HG03432 (cell line): ENCODE measurements around the gene FSTL4.

Experiments
- ATAC-seq: cut with Tn5 transposase; IDR thresholded peaks from one replicate; pipeline ENCODE4 v1.9.1; 2021; ENCODE audit warnings: mild to moderate bottlenecking, moderate library complexity; ENCODE audit not compliant: unreplicated experiment

FSTL4 gene

DNA sequence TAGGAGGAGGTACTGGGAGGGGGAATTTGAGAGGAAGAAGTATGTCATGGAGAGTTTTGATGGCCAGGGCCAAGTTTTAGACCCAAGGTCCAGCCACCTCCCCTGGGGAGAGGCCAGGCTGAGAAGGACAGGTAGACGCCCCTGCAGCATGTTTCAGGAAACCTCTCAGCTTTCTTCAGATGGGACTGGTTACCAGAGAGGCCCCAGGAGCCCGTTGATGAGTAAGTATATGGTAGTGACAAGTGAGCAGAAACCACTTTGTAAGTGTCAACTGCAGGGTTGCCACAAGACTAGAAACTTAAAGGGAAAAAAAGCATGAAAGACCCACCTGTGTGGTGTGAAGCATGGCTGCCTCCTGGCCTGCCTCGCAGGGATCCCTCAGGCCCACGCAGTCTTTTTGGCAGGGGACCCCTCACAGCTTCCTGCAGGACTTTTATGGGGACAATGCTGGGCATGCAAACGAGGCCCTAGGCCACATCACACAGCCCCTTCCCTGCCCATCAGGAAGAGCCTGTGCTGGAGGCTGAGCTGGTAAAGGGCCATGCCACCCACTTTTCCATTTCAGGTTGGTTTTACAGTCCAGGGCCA is 255.9 kb downstream of the FSTL4 start:
- no peak for ATAC-seq

DNA sequence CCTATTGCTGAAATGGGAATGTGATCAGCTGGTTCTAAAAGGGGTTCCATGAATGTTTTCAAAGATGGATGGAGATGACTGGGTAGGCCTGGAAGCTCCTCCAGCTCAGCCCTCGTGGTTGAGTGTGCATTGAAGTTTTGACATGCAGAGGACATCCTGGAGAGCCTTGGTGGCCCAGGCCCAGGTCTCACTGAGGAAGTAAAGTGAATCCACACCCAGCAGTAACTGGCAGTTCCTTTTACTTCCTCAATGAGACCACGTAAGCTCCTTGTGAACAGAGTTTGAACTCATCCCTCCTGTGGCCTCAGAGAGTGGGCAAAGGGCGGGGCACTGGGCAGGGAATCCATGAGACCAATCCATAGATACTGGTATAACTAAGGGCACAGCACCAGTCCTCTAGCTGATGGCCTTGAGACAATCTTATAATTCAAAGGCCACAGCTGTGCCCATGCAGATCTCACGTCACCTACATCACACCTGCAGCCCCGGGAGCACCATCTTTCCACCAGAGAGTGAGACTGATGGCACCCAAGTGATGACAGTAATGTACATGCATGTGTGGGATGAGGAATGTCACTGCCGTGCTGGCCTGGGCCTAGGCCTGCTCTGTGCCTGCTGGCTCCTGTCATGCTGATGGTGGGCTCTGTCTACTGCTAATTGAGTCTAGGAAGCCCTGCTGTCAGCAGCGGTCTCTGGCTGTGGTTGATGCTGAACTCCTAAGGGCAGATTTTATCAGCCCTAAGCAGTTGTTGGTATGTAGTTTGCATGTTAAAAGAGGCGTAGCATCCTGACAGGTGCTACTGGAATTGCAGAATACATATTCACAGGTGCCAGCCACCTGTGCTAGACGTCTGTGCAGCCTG is 257.8 kb downstream of the FSTL4 start:
- no peak for ATAC-seq

DNA sequence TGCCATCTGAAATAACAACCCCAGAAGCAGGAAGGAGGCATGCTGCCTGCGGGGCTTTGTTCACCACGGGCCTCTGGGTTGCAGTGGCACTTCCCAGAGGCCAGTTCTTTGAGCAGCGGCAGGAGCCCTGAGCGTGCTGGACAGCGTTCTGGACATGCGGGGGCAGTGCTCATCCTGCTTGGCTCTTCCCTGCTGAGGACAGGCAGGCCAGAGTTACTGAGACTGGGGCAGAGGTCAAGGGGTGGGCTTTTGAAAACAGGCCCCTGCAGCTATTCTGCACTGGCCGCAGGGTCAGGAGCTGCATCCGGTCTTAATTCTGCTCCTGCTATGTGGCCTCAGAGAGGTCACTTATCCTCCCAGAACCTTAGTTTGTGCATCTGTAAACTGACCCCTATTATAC is 258.6 kb downstream of the FSTL4 start:
- ATAC-seq: no peak

DNA sequence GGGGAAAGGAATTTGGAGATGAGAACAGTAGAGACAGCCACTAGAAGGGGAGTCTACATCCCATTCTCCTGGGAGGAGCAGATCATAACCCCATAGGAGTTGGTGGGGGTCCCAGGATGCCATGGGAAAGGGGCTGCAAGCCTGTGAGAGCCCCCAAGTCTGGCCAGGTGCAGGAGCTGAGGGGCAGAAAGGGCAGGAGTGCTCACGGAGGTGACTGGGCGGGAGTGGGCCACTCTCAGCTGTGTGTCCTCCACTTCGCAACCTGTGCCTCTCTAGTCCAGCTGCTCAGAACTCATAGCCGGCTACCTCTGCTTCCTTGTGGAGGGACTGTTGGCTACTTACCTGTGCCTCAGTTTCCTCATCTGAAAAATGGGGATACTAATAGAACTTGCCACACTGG is 263.9 kb downstream of the FSTL4 start:
- ATAC-seq: no peak

DNA sequence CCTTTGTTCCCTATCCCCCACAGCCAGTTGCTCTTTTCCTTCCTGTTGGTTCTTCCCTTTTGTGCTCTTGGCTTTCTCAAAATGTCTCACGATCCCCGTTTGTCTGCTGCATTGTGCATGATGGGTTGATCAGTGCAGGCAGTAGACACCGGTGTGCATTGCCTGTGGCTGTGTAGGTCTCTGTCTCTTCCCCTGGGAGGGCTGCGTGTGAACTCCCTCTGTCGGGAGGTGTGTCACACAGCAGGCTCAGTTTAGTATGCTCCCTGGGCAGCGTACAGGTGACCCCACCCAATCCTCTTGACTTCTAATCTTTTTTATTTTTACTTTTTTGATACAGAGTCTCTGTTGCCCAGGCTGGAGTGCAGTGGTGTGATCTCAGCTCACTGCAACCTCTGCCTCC is 265.3 kb downstream of the FSTL4 start:
- no peak for ATAC-seq

DNA sequence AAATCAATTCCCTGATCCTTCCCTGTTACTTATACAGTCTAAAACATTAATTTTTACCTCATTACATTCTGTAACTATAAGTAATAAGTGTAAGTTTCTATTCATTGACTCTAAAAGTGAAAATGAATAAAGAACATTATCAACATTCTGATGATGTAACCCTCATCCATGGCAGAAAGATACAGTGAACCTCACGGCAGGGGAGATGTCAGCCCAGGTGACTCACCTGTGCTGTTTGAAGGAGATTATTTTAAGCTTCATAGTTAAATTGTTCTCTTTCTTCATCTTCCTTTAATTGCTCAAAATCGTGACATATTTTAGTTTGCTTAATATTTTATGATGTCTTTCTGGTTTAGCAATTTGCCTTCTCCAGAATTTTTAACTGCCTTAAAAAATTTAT is 268.1 kb downstream of the FSTL4 start:
- ATAC-seq: no peak

DNA sequence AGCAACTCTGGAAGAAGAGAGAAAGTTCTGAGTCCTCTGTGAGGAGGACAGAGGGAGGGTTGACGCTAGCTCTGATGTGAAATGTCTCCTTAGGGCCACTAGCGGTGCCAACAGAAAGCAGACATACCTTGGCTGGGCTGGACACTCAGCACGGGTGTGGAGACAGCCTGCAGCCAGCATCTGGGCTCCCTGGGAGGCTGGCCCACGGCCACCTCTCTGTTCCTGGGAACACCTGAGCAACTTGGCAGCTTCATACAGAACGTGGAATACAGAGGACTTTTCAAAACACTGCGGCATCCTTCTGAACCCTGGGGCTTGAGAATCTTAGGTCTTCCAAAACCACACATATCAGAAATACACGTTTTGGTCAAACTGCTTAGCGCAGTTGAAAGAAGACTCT is 269.1 kb downstream of the FSTL4 start:
- no peak for ATAC-seq

DNA sequence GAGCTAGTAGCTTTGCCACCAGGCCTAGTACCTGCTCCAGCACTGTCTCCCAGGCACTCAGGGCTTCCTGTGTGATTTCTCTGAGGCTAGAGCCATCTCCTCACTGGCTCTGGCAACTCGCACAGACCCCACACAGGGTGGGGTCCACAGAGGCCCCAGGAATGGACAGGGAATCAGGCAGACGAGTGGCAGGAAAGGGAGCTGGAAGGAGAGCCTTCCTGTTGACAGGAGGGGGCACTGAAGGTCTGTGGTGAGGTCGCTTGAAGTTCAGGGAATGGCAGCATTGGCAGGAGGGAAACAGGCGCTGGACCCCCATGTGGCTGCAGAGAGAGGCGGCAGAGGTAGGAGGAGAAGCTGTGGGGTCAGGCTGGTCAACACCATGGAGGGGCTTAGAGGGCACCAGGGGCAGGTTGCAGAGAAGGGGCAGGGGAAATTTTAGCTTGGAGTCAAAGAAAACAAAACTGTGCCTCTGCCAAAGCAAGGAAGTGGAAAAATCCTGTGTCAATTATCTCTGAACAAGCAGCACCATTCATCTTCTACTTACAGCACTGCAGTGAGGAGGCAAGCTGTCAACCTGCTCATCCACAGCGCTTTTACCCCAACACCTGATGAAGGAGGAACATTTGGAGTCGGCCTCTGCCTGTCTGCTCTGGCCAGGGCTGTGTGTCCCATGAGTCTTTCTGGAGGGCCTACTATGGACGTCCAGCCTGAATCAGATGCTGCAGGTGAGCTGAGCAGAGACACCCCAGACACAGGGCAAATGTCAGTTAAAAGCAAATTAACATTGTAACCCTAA is 270.2 kb downstream of the FSTL4 start:
- ATAC-seq: no peak

DNA sequence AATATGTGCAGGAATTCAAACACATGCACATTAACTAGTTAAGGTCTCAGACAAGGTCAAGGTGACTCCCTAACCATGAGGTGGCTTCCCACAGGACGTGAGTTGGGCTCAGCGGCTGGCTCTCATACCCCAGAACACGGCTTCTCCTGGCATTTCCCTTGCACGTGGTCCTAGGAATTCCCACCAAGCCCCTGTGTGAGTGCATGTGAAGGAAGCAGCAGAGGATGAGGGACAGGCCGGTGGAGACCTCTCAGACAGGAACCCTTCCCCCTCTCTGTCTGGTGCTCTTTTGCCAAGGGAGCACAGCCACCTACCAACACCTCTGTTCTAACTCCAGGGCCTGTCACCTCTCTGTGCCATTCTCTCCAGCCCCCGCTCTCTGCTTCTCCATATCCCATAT is 271.0 kb downstream of the FSTL4 start:
- ATAC-seq: no peak

DNA sequence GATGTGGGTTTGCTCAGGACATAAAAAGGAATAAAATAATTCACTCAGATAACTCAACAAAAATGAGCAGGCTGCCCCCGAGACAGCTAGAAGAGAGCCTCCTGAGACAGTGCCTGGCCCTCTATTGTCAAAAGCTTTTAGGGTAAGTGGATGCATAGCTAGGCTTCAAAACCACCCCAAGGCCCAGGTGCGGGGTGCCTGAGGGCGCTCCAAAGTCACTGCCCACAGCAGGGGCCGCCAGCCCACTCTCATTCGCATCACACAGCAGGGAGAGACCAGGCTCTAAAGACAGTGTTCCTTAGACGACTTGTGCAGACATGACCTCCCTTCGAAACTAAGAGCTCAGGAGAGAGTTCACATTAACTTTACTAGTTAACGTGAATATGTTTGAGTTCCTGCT is 271.5 kb downstream of the FSTL4 start:
- ATAC-seq: no peak

DNA sequence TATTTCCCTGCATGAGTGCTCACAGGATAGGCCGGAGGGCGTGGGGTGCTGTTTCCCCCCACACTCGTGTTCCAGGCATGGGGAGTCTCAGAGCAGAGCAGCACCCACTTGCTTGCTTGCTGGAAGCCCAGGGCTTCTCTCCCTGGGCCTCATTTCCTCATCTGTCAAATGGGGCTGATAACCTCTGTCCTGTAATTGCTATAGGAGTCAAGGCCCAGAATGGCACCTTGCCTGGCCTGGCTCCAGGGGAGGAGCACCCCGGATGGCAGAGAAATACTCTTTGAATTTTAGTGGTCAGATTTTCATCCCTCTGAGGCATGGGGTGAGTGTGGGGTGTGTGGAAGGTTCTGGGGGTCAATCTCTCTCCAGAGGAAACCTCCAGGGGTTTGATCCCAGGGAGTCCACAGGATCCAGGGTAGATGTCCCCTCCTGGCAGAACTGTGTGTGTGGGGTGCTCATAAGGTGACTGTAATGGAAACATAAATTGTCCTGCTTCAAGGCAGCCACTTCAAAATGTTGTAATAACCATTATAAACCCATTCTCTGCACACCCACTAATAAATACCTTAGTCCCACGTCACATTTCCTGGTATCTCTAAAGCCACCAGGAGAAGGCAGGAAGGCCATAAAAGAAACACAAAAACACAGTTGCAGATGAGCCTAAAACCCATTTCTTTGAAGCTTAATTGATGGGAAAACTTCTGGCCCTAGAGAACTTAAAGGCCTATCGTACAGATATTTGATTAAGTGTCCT is 272.2 kb downstream of the FSTL4 start:
- ATAC-seq: no peak

DNA sequence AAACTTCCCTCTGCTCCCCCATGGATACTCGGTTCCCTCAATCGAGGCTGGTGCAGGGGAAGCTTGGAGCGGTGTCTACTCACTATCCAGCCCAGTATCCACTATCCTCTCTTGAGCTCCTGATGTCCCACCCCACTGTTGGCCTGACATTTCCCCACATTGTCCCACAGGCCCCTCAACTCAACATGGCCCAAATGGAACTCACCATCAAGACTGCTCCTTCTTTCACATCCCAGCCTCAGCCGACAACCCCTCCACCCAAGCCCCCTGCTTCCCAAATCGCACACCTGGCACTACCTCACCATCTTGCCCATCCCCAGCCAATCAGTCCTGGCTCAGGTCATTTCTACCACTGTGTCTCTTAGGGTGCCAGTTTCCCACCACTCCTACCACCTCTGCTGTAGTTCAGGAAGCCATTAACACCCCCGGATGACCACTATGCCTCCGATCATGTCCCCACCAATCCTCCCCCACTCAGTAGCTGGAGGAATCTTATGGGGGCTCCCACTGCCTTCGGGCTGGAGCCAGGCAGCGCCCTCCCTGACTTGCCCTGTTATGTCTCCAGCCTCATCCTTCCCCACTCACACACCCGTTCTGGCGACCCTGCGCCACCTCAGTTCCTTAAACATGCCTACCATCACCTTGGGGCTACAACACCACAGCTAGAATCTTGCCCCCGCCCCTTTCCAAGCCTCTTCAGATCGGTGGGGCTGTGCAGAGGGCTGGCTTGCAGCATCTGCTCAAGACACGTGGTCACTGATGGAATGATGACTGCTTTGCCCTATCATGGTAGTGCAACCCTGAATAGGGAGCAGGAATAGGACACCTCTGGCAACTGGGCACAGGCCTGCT is 273.6 kb downstream of the FSTL4 start:
- no peak for ATAC-seq

DNA sequence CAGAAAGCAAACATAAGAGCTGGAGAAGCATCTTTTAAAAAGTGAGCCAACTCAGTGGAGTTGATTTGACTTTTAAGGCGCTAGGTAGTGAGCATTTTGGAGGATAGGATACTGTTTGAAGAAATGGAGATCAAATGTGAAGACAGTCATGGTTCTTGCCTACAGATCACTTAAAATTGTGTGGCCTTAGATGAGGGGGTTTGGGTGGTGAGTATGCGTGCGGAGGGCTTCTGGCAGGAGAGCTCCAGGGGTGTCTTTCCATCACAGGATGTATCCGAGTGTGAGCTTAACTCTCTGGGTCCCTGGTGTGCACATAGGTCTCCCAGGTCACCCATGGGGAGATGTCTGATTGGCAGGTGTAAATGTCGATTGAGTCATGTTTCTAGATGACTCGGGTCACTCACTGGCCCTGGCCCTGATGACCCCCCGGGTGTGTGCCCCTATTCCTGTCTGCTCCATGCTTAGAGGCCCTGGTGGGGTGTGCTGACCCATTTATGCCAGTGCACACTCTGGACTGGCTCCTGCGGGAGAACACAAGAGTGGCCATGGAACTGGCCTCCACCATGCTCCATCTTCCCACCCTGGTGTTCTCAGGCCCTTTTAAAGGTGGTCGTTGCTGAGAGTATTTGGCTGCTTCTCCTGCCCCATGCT is 274.4 kb downstream of the FSTL4 start:
- no peak for ATAC-seq

DNA sequence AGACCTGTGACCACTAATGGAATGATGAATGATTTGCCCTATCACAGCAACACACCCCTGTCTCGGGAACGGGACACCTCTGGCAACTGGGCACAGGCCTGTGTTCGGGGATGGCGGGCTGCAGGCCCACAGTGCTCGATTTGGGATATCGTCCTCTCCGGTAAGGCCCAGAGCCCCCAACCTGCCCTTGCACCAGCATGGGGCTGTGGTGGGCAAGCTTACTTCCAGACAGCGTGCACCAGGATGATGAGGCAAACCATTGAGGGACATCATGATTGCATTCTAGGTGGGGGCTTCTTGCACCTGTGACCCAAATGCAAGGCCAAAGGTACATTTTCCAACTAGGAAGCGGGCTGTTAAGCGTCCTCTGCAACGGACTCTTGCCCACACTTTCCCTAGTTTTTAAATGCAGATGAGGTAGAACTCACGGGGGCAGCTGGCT is 275.4 kb downstream of the FSTL4 start:
- no peak for ATAC-seq

DNA sequence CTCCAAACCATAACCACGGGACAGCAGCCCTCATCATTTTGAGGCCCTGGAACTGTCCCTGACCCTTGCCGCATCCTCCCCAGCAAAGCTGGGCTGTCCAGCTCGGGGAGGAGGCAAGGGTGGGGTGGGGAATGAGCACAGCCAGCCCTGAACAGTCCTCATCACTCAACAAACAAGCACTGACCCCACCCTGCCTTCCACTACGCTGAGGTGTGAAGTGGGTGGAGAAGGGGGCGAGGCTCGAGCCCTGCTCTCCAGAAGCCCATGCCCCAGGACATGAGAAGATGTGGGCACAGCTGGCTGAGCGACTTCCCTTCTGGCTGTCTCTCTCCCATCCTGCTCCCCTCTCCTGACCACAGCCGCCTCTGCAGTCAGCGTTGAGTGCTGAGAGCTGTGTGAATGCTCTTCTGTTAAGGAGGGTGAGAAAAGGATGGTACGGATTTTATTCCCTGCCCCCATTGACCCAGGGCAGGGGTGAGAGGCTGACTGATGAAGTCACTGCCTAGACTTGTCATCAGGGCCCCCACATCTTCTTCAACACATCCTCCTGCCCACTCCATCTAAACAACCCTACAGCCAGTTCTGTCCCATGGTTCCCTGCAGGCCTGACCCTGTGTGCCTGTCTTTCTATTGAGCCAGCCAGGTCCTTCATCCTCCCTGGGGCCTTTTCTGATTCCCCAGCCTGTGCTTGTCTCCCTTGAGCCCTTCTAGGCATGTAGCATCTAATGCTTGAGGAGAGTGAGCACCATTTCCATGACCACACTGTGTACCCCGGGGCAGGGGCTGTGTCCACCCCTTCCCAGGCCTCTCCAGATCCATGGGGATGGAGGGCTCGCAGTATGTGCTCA is 276.0 kb downstream of the FSTL4 start:
- no peak for ATAC-seq

DNA sequence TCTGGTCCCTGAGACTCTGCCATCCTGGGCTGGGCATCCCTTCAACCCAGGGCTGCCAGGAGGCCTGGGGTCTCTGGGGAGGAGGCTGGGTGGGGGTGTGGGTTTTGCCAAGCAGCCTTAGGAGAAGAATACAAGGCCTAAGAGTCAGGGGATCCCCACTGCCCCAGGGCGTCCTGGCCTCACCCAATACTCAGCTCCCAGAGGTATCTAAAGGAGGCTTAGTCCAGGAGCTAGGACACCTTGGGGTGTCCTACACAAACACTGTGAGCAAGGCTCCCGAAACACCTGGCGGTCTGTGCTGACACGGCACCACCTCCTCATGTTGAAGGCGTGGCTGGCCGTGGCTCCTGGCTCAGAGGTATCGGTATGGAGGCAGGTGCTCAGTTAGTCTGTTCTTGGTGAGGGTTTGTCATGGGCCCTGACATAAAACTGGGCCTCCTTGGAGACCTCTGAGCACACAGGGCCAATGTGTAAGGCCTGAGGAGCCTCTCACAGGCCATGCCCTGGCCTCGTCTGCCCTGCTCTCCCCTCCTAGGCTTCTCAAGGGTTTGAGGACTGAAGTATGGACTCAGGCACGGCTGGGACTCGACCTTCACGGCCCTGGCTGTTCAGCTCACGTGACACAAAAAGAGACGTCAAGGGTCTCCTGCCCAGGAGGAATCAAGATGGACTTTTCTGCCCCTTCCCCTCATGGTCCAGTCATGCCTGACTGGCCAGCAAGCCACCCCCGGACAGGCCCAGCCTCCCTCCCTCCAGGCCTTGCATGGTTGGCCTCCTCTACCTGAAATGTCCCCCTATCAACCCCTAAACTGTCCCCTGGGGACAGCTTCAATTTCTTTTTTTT is 277.3 kb downstream of the FSTL4 start:
- ATAC-seq: no peak

DNA sequence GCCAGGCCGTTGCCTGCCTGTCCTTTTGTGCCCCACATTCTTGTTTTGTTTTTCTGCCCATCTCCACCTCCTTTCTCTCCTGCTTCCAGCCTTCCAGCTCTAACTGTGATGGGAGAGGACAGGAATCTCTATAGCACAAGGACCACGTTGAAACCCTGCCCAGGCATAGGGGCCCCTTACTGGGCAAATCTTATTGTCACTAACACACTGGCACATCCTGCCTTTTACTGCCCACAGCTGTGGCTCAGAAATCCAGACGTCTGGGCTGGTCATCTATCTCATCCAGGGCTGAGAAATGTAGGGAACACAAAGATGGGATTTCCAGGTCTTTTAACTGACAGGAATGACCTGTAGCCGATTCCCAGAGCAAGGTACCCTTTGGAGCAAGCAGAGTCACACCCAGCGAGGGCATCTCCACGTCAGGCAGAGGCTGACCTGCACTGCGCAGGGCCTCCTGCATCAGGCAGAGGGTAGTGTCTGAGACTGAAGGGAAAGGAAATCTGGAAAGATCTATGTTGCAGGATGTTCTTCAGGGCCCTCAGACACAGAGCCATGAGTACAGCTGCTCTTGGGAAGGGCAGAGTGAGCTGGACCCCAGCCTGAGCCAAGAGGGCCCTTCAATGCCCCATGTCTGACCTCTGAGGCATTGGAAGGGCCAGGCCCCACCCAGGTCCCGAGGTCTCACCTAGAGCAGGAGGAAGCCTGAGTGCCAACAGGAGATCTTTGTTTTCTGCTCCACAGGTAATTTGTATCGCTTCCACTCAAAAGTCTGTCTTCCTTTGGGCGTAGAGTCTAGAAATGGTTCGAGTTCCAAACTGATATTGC is 278.8 kb downstream of the FSTL4 start:
- no peak for ATAC-seq
